ENCODE measurements around the gene PSMD14. TPM values are rescaled to one million over a fixed set of nuclear protein-coding genes. Genes with fewer than 3 reads are reported as not detected.

The PSMD14 gene
- total and polyA plus RNA-seq, 2 of the 8 experiments (the other 6 are each of a cell fraction or from before 2014, with no cell fraction given): 53.9 to 88.7 TPM

- H4K20me1 ChIP-seq (replicated peaks in 1 of 2; ENCODE audit: control insufficient read depth in 1 of 2, insufficient read depth in 2 of 2, low read length in 2 of 2): peaks cover 3% of the 10 kb centered on the region in 2 experiments
- FAIRE-seq: no peak
- TF ChIP-seq CREB1 (IDR thresholded peaks at IDR 0.05) (no peak), POU5F1 (IDR thresholded peaks at IDR 0.05; ENCODE audit: low read depth, low read length) (no peak), TBP (IDR thresholded peaks at IDR 0.05; ENCODE audit: low read depth, low read length) (no peak)
Observed at GRCh38 chr2:161343235-161343634, 35.0 kb downstream of the PSMD14 start.

More at GRCh38 chr2:161343235-161343634, 35.0 kb downstream of the PSMD14 start:
- ChIA-PET CTCF (ENCODE audit: partially characterized antibody) (interaction anchor here (1.0 kb wide), 1 partner anchor 12 kb away, joined by 3 read pairs; no protein-coding TSS in a partner anchor), POLR2A (ENCODE audit: partially characterized antibody) (interaction anchor here (1.0 kb wide), 1 partner anchor 11 kb away, joined by 3 read pairs; no protein-coding TSS in a partner anchor)
- Histone ChIP-seq H2BK12ac (ENCODE audit: low read depth, low read length) (no peak overlapping the region), H2AK5ac (ENCODE audit: low read depth, low read length) (no peak overlapping the region), H3K4me1 (replicated peaks in 1 of 4; ENCODE audit: control insufficient read depth in 3 of 4, insufficient read depth in 4 of 4, low read length in 3 of 4) (no peaks in the 10 kb centered on the region; a peak in 1 of 7 replicates), H2BK5ac (ENCODE audit: low read depth, low read length) (no peak overlapping the region), H3K4me2 (ENCODE audit: insufficient read depth in 1 of 2, low read depth in 2 of 2, low read length in 2 of 2) (no peak overlapping the region), H3K56ac (replicated peaks; ENCODE audit: insufficient read length, low read depth, low read length) (peak overlapping the region; percentile 69), H3K36me3 (ENCODE audit: control insufficient read depth in 2 of 4, insufficient read depth in 4 of 4, low read length in 3 of 4) (peaks cover 0 to 2% (median 0%) of the 10 kb centered on the region in 4 experiments; a peak in 1 of 8 replicates), H2BK15ac (ENCODE audit: low read length) (no peak overlapping the region), H3K79me2 (ENCODE audit: control insufficient read depth in 1 of 2, insufficient read depth in 2 of 2, low read length in 2 of 2) (peaks cover 0 to 69% of the 10 kb centered on the region in 2 experiments; a peak in 2 of 4 replicates), H3K79me1 (ENCODE audit: low read depth, low read length) (no peaks in the 10 kb centered on the region; the same call in none of the 2 replicates), H3K27me3 (replicated peaks in 1 of 4; ENCODE audit: control insufficient read depth in 3 of 4, extremely low read depth in 1 of 4, insufficient read depth in 3 of 4, low read length in 3 of 4) (no peaks in the 10 kb centered on the region), H4K91ac (replicated peaks; ENCODE audit: insufficient read length, low read length) (no peak overlapping the region), H3K27ac (ENCODE audit: low read depth, low read length) (no peak overlapping the region), H3K23ac (ENCODE audit: insufficient read length) (no peak overlapping the region), H4K8ac (ENCODE audit: extremely low read depth, insufficient read depth, low read length) (no peak overlapping the region), H2BK20ac (ENCODE audit: low read length) (no peak overlapping the region), H3K9ac (replicated peaks in 1 of 4; ENCODE audit: extremely low read depth in 1 of 4, low read depth in 3 of 4, low read length in 3 of 4) (no peak overlapping the region), H3K4me3 (ENCODE audit: extremely low read depth in 1 of 4, insufficient read depth in 2 of 4, low read depth in 3 of 4, low read length in 4 of 4) (no peak overlapping the region), H3K14ac (ENCODE audit: insufficient read length) (no peak overlapping the region), H3K4ac (replicated peaks; ENCODE audit: insufficient read length, low read depth, low read length) (no peak overlapping the region), H3K9me3 (ENCODE audit: insufficient read depth in 2 of 2, low read depth in 1 of 2, low read length in 1 of 2) (no peaks in the 10 kb centered on the region), H3K23me2 (ENCODE audit: low read depth, low read length) (no peaks in the 10 kb centered on the region), H4K5ac (ENCODE audit: insufficient read length, low read depth, low read length) (no peak overlapping the region), H2BK120ac (replicated peaks; ENCODE audit: low read depth, low read length) (no peak overlapping the region), H3K18ac (ENCODE audit: extremely low read depth, low read length) (no peak overlapping the region), H2AFZ (ENCODE audit: low read length) (no peak overlapping the region)
- no peak for DNase-seq (ENCODE audit: low read depth in 1 of 2, low spot score in 2 of 2)
- WGBS, 2 experiments (ENCODE audit: extremely low coverage in 1 of 2, insufficient coverage in 1 of 2, insufficient read length in 1 of 2, insufficient replicate concordance in 2 of 2, low coverage in 1 of 2, low lambda C conversion rate in 2 of 2, missing lambda C conversion rate in 1 of 2): 92% methylated on average over 3 of the region's 3 CpGs; no CpG with 5 or more reads in 1 of the 2 experiments

All from H1 (cell line).